Measurements from ENCODE around the gene DOCK10.
A peak's percentile ranks its signal among the peaks of the same experiment; 100 is the strongest.

DOCK10 gene

DNA sequence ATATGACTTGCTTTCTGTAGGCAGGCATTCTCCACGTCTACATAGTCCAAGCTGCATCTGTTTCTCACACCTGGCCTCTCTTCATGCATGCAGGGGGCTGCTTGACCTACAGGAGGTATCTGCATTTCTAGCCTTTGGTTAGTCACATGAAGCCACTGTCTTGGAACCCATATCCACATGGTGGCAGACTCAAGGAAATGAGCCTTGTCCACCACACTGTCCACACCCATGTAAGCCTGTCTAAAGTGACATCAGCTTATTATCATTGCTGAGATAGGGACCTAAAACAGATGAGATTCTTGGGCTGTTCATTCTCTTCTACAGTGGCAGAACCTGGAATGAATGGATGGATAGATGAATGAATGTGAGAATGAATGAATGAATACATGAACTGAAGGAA lies 160.4 kb downstream of the DOCK10 start:
- ATAC-seq: no peak

DNA sequence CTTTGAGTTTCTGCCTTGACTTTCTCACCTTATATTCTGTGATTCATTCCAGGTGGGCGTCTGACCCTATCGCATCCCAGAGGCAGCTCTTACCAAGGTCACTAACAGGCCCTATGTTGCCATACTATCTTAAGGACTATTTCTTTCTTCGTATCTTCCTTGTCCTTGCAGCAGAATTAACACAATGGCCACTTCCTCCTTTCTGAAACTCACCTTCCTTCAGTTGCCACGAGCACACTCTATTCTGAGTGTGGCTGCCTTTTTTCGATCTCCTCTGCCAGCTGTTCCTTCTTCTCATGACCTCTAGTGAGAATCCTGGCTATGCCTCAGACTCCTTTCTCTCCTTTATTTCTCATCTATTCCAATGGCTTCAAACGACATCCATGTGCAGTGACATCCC lies 165.7 kb downstream of the DOCK10 start:
- DNase-seq (no peak), ATAC-seq (no peak)

More for the DNA sequence above, 160.4 kb downstream of the DOCK10 start:
- DNase-seq: no peak

DNA sequence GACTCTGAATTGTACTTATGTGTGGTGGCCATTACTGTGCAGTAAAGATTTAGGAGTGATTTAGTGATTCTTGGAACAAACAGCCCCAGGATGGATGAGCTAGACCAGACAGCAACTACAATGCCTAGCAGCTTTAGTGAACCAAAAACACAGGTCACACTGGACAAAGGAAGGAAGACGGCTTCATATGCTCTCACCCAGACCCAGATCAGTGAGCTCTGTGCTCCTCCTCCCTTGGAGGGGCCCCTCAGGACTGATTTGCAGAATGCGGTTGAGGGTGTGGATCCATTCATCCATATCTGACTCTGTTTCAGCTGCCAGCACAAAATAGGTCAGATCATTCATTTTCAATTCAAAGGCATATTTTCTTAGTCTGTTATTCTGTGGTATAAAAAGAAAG lies 166.4 kb downstream of the DOCK10 start:
- ATAC-seq (no peak), DNase-seq (no peak)

DNA sequence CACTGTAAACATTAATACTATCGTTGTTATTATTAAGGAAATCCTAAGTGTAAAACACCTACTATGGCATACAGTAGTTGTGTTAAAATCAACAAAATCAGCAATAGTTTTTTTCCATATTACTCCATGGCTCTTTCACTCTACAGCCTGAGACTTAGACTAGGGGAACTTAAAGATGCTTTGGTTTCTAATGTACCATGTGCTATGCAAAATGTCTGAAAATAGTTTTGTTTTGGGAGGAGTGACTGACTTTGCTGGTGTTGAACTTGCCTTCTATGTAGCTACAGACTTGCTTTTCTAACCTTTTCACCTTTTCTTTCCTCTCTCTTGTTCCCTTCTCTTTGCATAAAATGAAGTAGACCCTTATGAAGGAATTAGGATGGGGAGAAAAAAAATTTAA lies 167.1 kb downstream of the DOCK10 start:
- ATAC-seq: no peak
- DNase-seq: no peak

DNA sequence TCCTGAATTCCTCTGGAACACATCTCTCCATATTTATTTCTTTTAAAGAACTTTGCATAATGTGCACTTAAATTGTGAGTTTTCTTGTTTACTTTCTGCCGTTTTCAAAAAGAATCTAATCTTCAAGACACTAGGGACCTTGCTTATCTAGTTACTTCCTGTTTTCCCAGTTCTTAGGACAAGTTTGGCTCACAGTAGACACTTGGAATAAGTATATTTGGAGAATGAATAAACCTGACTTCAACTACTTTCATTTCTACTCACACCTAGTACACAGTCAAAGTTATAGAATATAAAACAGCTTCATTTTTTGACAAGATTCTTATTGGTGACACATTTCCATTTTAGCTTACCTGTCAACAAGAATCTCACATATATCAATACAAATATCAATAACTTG lies 170.5 kb downstream of the DOCK10 start:
- DNase-seq (no peak), ATAC-seq (no peak)

DNA sequence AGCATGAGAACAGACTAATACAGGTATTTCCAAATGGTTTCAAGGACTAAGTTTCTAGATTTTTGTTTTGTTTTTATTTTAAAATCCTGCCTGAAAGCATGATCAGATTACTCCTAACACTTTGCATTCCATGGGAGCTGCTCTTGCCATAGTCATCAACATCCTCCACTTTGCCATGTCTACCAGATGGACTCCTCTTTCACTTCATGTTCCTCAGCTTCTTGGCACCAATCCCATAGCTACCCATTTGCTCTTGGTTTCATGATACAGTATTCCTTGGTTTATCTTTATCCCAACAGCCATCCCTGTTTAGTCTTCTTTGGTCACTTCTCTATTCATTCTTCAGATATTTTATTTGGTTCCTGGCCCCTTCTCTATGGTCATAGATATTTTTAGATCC lies 171.9 kb downstream of the DOCK10 start:
- no peak for DNase-seq
- ATAC-seq: no peak

DNA sequence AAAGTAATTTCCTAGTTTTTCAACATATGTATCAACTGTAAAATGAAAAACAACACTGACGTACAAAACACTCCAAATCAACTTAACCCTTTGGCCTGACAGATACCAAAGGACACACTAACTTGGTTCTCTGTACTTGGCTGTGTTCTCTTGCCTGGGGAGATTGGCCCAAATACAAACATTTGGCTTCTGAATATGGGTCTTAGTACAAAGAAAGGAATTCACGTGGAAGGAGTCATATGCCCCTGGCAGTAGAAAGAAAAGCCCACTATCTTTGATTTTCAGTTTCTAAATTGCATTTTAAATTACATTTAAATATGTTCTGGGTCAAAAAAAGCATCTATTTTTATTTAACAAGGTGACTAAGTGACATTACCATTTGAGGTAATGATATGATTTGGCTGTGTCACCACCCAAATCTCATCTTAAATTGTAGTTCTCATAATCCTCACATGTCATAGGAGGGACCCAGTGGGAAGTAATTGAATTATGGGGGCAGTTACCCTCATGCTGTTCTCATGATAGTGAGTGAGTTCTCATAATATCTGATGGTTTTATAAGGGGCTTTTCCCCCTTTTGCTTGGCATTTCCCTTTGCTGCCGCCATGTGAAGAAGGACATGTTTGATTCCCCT lies 172.6 kb downstream of the DOCK10 start:
- ATAC-seq (no peak), DNase-seq (no peak)

DNA sequence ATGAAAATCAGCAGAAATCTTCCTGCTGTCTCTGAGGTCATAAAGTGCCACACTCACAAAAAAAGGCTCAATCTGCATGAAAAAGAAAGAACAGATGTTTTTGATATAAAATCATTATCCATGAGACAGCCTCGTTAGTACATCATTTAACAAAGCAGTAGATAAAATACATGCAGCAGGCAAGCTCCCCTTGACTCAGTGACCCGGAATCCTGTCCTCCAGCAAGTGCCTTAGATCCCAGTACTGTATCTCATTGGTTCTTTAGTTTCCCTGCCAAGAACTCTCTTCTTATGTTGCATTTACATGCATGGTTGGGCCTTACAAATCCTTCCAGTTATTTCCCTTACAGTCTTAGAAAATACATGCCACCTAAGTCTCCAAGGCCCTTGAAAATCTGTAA lies 177.3 kb downstream of the DOCK10 start:
- DNase-seq (no peak), ATAC-seq (no peak)

DNA sequence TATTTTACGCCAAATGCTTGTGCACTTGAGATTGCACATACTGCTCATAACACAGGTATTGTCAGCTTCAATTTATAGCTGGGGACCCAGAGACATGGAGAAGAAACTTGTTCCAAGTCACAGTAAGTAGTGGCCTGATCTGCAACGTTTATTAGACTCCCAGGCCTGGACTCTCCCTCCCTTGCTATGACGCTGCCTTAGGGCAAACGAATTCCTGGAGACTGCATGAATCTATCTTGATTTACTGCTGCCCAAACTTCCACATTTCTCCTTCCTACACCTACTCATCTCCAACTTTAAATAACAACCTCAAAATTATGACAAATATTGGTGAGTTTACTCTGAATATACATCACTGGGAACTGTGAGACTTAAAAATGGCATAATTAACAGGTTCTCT lies 181.0 kb downstream of the DOCK10 start:
- no peak for DNase-seq
- ATAC-seq: no peak

DNA sequence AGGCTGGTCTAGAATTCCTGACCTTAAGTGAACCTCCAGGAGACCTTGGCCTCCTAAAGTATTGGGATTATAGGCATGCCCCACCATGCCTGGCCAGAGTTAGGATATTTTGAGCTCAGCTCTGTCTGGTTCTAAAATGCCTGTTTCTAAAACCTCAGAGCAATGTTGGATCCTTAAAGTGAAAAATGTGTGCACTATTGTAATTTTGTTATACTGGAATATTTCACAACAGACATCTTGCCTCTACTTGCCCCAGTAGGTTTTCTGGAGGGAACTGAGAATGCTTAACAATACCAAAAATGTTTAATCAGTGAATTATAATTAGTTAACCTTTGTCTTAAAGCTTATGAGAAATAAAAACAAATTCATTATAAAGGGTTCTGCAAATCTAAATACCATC lies 181.5 kb downstream of the DOCK10 start:
- no peak for ATAC-seq
- DNase-seq: no peak

DNA sequence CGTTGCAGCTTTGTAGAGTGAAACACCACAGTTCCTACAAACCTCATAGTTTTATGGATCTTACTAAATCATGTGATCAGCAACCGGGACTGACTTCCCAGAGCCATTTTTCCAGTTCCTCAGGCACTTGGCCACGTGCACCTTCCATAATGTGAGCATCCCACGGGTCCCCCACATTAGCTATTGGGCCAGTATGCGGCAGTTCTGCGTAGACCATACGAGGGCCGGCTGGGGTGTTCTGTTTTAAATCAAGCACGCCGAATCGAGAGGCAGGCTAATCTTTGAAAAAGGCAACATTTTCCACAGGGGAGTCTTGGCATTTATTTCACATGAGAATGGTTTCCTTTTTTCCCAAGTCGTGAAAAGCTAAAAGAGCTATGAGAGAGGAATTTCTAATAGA lies 190.5 kb downstream of the DOCK10 start:
- ATAC-seq: no peak
- DNase-seq: no peak

DNA sequence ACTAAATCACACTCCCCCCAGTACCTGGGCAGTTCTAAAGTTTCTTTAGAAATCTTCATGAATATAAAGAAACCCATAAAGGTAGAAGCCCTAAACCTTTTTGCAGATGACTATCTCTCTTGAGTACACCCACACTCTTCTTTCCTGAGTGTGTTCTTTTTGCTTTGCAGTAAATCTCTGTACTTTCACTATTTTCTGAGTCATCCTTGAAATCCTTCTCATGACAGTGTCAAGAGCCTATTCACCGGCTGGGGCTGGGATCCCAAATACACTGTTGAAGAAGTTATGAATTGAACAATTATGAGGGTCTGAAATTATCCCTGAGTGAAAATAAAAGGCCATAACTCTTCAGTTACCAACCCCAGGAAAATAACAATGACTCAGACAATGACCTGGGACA lies 192.2 kb downstream of the DOCK10 start:
- DNase-seq (no peak), ATAC-seq (no peak)

DNA sequence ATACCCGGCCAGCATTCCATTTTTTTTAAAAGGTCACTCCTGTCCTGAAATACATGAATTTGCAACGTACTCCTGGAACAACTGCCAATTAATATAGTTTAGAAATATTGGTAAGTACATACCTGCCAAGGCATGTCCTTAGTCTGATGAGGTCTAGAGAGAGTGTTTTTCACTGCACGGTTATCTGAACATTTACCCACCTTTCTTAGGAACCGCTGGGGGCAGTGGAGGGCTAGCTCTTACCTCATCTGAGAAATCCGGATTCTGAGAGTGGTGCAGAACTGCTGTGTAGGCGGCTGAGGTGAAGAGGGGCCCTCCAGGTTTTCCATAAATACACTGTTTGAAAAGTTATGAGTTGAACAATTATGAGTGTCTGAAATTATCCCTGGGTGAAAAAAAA lies 193.0 kb downstream of the DOCK10 start:
- ATAC-seq: peak; percentile 36
- DNase-seq: no peak

DNA sequence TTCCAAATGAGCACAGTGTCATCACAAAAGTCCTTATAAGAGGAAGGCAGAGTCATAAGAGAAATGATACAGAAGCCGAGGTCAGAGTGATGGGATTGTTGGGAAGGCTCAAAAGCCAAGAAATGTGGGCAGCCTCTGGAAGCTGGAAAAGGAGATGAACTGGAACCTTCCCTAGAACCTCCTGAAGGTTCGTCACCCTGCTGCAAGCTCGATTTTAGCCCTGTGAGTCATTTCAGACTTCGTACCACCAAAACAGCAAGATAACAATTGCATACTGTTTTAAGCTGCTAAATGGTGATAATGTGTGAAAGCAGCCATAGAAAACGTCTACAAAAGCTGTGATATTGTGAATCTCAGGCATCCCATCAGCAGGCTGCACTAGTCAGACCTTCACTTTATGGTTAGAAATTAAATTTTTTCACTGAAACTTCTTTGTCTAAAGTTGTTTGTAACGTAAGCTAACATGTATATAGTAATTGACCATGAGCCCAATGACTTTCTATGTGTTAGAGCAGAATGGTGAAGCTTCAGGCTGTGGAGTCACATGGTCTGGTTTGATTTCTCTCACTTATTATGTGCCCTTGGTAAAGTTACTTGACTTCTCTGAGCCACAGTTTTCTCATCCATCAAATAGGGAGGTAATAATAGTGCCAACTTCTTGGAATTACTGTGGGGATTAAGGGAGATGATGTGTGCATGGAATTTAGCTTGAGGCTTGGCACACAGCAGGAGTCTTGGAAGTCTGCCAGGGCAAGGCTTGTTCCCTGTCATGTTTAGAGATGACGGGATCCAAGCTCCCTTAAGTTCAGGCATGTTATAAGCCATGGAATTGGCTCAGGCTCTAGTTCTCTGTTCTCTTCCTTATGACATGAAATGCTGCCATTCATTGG lies 194.1 kb downstream of the DOCK10 start:
- DNase-seq (no peak), ATAC-seq (no peak)

DNA sequence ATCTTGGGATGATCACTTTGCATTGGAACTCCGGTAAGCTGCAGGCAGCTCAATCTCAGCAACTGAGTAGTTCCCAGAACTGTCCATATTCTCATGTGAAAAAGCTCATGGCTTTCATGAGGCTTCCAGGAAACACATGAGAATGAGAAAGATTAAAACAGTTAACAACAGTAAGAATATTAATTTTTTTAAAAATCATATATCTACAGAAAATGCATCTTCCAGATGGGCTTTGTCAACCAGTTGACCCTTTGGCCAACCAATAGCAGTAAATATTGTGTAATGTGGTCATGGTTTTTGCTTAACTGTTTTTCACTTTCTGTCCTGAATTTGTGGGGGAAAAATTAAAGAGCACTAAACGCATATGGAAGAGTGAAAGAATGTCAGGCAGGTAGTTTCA lies 194.9 kb downstream of the DOCK10 start:
- ATAC-seq: no peak

DNA sequence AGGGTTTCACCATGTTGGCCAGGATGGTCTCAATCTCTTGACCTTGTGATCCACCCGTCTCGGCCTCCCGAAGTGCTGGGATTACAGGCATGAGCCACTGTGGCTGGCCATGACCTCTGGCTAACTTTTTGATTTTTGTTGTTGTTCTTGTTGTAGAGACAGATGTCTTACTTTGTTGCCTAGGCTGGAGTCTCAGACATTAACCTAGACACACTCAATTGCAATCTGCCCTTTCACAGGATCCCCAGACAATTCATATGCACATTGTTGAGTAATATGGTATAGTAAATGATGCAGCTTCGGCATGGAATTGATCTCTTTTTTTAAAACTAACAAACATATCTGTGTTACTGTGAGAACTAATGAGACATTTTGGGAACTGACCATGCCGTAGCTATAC lies 195.6 kb downstream of the DOCK10 start:
- DNase-seq: no peak
- no peak for ATAC-seq

More for the DNA sequence above, 194.9 kb downstream of the DOCK10 start:
- DNase-seq: no peak

DNA sequence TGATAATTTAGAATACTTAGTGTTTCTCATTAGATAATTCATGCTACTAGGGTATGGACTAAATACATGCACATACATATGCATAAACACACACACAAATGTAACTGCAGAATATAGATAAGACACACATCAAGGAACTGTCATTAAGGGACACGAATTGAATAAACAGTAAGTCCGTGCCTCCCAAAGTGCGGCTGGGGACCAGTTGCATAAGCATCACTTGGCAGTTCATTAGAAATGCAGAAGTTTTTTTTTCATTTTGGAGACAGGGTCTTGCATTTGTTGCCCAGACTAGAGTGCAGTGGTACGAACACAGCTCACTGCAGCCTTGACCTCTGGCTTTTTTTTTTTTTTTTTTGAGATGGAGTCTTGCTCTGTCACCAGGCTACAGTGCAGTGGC lies 196.1 kb downstream of the DOCK10 start:
- DNase-seq (no peak), ATAC-seq (no peak)

DNA sequence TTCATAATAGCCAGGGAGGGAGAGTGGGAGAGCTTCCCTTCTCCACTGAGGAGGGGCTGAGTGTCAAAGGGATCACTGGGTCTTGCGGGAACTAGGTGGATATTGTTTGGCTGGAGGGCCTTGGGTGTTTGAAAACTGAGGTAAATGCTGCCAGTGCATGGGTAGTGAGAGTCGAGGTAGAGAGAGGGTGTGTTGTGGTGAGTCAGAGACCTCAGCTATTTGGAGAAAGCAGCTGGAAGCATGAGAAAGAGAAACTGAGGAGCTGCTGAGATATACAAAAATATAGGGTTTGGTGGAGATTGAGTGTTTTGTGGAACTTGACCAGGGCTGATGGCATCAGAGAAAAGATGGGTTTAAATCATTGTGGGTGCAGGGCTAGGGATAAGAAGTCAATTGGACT lies 199.1 kb downstream of the DOCK10 start:
- no peak for ATAC-seq

DNA sequence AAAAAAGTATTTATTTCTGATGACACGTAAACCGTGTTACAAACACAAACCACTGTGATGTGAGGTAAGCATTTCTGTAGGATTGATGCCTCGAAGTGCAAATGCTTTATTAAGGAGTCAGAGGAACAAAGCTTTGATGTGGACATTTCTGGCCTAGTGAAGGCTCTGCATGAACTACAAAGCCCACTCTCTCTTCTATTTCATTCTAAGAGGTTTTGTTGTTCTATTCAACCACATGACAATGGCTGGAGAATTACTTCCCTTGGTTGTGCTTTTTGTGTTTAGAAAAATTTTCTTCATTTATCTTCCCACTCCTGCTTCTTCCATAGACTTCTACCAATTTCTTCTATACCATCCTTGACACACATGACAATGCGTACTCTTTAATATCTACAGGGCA lies 200.4 kb downstream of the DOCK10 start:
- no peak for ATAC-seq
- no peak for DNase-seq

More for the DNA sequence above, 199.1 kb downstream of the DOCK10 start:
- no peak for DNase-seq

DNA sequence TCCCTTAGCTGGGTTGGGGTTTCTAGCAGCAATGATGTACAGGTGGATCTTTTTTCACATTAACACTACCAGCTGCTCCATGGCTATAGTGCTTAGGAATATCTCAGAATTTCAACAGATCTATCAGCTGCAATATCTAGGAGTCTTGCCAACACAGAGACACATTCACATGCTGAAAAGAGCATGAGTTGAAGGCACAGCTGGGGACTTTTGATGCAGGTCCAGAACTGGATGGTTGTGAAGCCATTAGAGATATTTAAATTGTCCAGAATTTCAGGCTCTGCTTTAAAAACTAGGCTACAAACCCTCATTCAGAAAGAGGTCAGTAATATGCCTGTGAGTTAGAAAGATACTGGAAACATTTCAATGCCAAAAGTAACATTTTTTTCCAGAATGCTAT lies 203.9 kb downstream of the DOCK10 start:
- no peak for ATAC-seq
- no peak for DNase-seq

DNA sequence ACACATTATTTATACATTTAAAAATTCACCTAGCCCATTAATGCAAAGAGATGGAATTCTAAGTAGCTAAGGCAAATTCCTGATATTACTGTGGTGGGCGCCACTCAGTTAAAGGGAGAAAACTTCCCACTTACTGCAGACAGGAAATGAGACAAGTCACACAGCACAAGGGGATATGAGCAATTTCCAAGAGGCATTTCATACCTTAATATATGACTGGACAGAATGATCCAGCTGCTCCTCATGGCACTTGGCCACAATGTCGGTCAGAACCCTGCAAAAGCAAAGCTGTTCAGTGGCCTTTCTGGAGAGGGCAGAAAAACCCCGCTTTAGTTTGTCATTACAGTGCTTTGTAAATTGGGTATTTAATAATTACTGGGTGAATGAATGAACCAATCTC lies 204.7 kb downstream of the DOCK10 start:
- no peak for ATAC-seq
- no peak for DNase-seq

DNA sequence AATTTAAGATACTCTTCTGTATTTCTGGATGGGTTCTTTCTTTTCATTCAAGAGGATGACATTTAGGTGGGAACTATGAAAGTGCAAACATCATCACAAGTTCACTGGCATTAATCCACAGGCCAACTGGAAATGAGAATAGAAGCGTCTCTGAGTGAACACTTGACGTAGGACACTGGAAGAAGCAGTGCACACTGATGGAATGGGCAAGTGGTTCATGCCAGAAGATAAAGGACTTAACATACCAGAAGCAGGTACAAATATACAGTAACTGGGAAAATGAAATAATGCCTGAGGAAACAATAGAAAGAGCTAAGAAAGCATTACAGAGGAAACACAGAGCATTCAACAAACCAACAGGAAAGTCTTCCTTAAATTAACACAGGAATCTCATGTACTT lies 205.2 kb downstream of the DOCK10 start:
- DNase-seq (no peak), ATAC-seq (no peak)

DNA sequence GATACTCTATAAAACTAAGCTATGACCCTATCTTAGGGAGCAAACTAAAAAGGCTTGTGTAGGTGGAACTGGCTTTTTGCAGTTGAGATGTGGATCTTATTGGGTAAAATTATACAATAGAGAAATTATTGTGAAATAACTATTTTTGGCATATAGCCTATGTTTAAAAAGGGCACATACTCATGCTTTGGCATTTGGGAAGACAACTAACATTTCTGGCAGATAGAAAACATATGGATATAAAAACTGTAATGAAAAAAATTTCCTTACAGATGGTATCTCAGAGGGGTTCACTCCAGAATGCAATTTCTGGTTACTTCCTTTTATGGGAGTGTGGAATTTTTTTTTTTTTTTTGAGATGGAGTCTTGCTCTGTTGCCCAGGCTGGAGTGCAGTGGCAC lies 206.0 kb downstream of the DOCK10 start:
- no peak for DNase-seq
- no peak for ATAC-seq

DNA sequence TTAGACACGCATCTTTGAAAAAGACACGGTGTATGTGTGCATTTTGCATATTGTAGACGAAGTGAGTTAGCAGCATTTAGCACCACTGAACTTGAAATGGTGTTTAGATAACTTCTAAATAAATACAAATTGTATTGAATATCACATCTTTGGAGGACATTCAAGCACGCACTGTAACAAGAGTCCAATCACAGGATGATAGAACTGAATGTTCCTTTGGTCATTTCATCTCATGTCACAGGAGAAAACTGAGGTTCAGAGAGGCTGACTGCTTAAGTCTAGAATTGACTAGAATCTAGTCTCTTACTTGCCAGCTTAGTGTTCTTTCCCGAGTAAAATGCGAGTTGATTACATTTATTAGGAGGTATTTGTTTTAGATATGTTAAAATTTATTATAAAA lies 206.9 kb downstream of the DOCK10 start:
- DNase-seq (no peak), ATAC-seq (no peak)

Measured in stimulated activated naive CD8-positive, alpha-beta T cell treated with anti-CD3 and anti-CD28 coated beads, Interleukin-15, Interleukin-2, amounts not matched to agents 100 U/mL and 50 U/mL, for 24 hours (primary cell).